Caco-2 (cell line): Measurements from ENCODE around the gene FHIP1A. TPM values are rescaled to one million over a fixed set of nuclear protein-coding genes. Genes with fewer than 3 reads are reported as not detected.

ENCODE experiments used
- BruUV-seq: library from RNA; stranded (reverse); fragments of 400-500 nt; replicated peaks from 2 replicates; lab custom pipeline; 2021; lab: Mats Ljungman, UMichigan
- CTCF ChIA-PET: fragments of 300-600 bp; sonication (Branson Sonifier 250); formaldehyde crosslinking; loops from one replicate; lab custom pipeline; 2022; ENCODE audit warnings: antibody characterized with exemption; lab: Charles Lee
- POLR2A ChIA-PET: fragments of 300-600 bp; sonication (Branson Sonifier 250); formaldehyde crosslinking; loops from one replicate; lab custom pipeline; 2022; ENCODE audit warnings: antibody characterized with exemption; lab: Charles Lee
- DNase-seq, 2 experiments: peaks; one replicate each; pipeline versions ENCODE4 v3.0.0 to v3.0.0-alpha.2; 2020 to 2022
- H3K27me3 ChIP-seq: replicated peaks from 2 replicates; pipeline ENCODE4 v1.6.0; 2011; ENCODE audit warnings: low read length; ENCODE audit not compliant: control insufficient read depth, insufficient read depth
- H3K36me3 ChIP-seq: 2 replicates; pipeline ENCODE4 v1.5.1; 2011; ENCODE audit warnings: low read length; ENCODE audit not compliant: control insufficient read depth, insufficient read depth
- H3K4me1 ChIP-seq: fragments of 250-450 bp; sonication (Bioruptor Pico); 2 replicates; pipeline ENCODE4 v1.5.1; 2020; ENCODE audit warnings: mild to moderate bottlenecking
- H3K4me3 ChIP-seq: 2 replicates; pipeline ENCODE4 v1.5.1; 2011; ENCODE audit warnings: low read depth, mild to moderate bottlenecking, control low read depth, low read length
- H3K9me3 ChIP-seq: fragments of 250-450 bp; sonication (Bioruptor Pico); 2 replicates; pipeline ENCODE4 v1.5.1; 2020; ENCODE audit warnings: mild to moderate bottlenecking, moderate library complexity
- H3K27ac Mint-ChIP-seq: one replicate; pipeline ENCODE4 v1.8.0; 2022; ENCODE audit warnings: mixed read lengths; ENCODE audit not compliant: unreplicated experiment
- H3K27me3 Mint-ChIP-seq: one replicate; pipeline ENCODE4 v1.8.0; 2022; ENCODE audit warnings: mixed read lengths; ENCODE audit not compliant: insufficient read depth, unreplicated experiment
- H3K36me3 Mint-ChIP-seq: one replicate; pipeline ENCODE4 v1.8.0; 2022; ENCODE audit warnings: mild to moderate bottlenecking, mixed read lengths; ENCODE audit not compliant: insufficient read depth, unreplicated experiment
- H3K4me1 Mint-ChIP-seq: one replicate; pipeline ENCODE4 v1.8.0; 2022; ENCODE audit warnings: low read depth, mixed read lengths; ENCODE audit not compliant: unreplicated experiment
- H3K4me3 Mint-ChIP-seq: one replicate; pipeline ENCODE4 v1.8.0; 2022; ENCODE audit warnings: mild to moderate bottlenecking, moderate library complexity, mixed read lengths; ENCODE audit not compliant: unreplicated experiment
- H3K9me3 Mint-ChIP-seq: one replicate; pipeline ENCODE4 v1.8.0; 2022; ENCODE audit warnings: mixed read lengths; ENCODE audit not compliant: unreplicated experiment
- CTCF ChIP-seq, 2 experiments: fragments of 200-600 bp in 1 of 2; IDR thresholded peaks; 1 replicate in 1 of 2; 2 replicates in 1 of 2; pipeline versions ENCODE4 v1.5.1 to v1.8.0; 2011 to 2022; ENCODE audit warnings: antibody characterized with exemption in 1 of 2, control low read depth in 1 of 2, inconsistent platforms in 1 of 2, low read depth in 1 of 2, low read length in 1 of 2, mild to moderate bottlenecking in 1 of 2, moderate library complexity in 1 of 2; ENCODE audit not compliant: insufficient read depth in 1 of 2, severe bottlenecking in 1 of 2, unreplicated experiment in 1 of 2
- intact Hi-C: fragments of 100-400 bp; cut with micrococcal nuclease; formaldehyde crosslinking; loops from one replicate; pipeline ENCODE4 v1.10.0; 2022; ENCODE audit not compliant: unreplicated experiment
- total RNA-seq: library from RNA; stranded (reverse); gene quantifications from 2 replicates; pipeline ENCODE4 v1.2.3, GENCODE V29; 2022

Gene FHIP1A
- total RNA-seq, 1 experiment from 2014 or later = 22.3 TPM

GRCh38 chr4:151417164-151417571 lies 8.2 kb downstream of the FHIP1A start:
- Mint-ChIP-seq H3K36me3 (no peaks in the 10 kb centered on the region), H3K9me3 (no peaks in the 10 kb centered on the region), H3K4me1 (peaks cover 21% of the 10 kb centered on the region), H3K4me3 (no peak overlapping the region), H3K27ac (peak overlapping the region; percentile 42), H3K27me3 (no peaks in the 10 kb centered on the region)
- POLR2A ChIA-PET = interaction anchor here (0.6 kb wide), 1 partner anchor 32 kb away, joined by 4 read pairs; no protein-coding TSS in a partner anchor
- no peak for TF ChIP-seq CTCF (IDR thresholded peaks at IDR 0.05; ENCODE audit: insufficient read depth in 1 of 2, low read depth in 1 of 2, low read length in 1 of 2, severe bottlenecking in 1 of 2, unreplicated experiment in 1 of 2)
- intact Hi-C loops = no loop called here
- DNase-seq = peak; percentile 25 to 56
- Histone ChIP-seq H3K4me1 (peaks cover 25% of the 10 kb centered on the region), H3K9me3 (no peaks in the 10 kb centered on the region), H3K36me3 (no peaks in the 10 kb centered on the region; the same call in 1 of the 2 replicates), H3K27me3 (no peaks in the 10 kb centered on the region), H3K4me3 (no peak overlapping the region)
- BruUV-seq = no TSS peak
- CTCF ChIA-PET = interaction anchor here (0.9 kb wide), 1 partner anchor 187 kb away, joined by 3 read pairs; no protein-coding TSS in a partner anchor

GRCh38 chr4:151417766-151418376 lies 8.9 kb downstream of the FHIP1A start:
- no peaks in the 10 kb centered on the region for H3K9me3 Mint-ChIP-seq
- H3K9me3 ChIP-seq = no peaks in the 10 kb centered on the region
- ChIA-PET CTCF (no interaction called here), POLR2A (interaction anchor here (0.9 kb wide), 1 partner anchor 92 kb away, joined by 3 read pairs; the partner anchor contains the start of gene SH3D19)
- H3K36me3 Mint-ChIP-seq = no peaks in the 10 kb centered on the region
- intact Hi-C loops = loop anchor here (2.0 kb wide), 1 partner anchor 45 kb away; no protein-coding TSS in a partner anchor
- H3K36me3 ChIP-seq = no peaks in the 10 kb centered on the region; the same call in 1 of the 2 replicates
- H3K4me3 ChIP-seq = no peak overlapping the region
- no peak for TF ChIP-seq CTCF (IDR thresholded peaks at IDR 0.05; ENCODE audit: insufficient read depth in 1 of 2, low read depth in 1 of 2, low read length in 1 of 2, severe bottlenecking in 1 of 2, unreplicated experiment in 1 of 2)
- H3K4me3 Mint-ChIP-seq = no peak overlapping the region
- H3K27me3 Mint-ChIP-seq = no peaks in the 10 kb centered on the region
- peaks cover 25% of the 10 kb centered on the region for H3K4me1 ChIP-seq
- BruUV-seq = no TSS peak
- peak overlapping the region; percentile 87 for H3K27ac Mint-ChIP-seq
- H3K27me3 ChIP-seq = no peaks in the 10 kb centered on the region
- DNase-seq = peak in 1 of 2 experiments; percentile 21
- peaks cover 21% of the 10 kb centered on the region for H3K4me1 Mint-ChIP-seq

GRCh38 chr4:151418385-151418784 lies 9.4 kb downstream of the FHIP1A start:
- Mint-ChIP-seq H3K9me3 (no peaks in the 10 kb centered on the region), H3K27me3 (no peaks in the 10 kb centered on the region), H3K36me3 (no peaks in the 10 kb centered on the region), H3K27ac (peak overlapping the region; percentile 87), H3K4me1 (peaks cover 21% of the 10 kb centered on the region), H3K4me3 (peak overlapping the region; percentile 6)
- ChIA-PET CTCF (no interaction called here), POLR2A (interaction anchor here (0.9 kb wide), 1 partner anchor 93 kb away, joined by 3 read pairs; the partner anchor contains the start of gene SH3D19)
- Histone ChIP-seq H3K9me3 (no peaks in the 10 kb centered on the region), H3K36me3 (no peaks in the 10 kb centered on the region; the same call in 1 of the 2 replicates), H3K27me3 (no peaks in the 10 kb centered on the region), H3K4me1 (peaks cover 25% of the 10 kb centered on the region), H3K4me3 (no peak overlapping the region)
- DNase-seq = peak; percentile 61 to 63
- intact Hi-C loops = loop anchor here (2.0 kb wide), 1 partner anchor 44 kb away; no protein-coding TSS in a partner anchor
- TF ChIP-seq CTCF (IDR thresholded peaks at IDR 0.05; ENCODE audit: insufficient read depth in 1 of 2, low read depth in 1 of 2, low read length in 1 of 2, severe bottlenecking in 1 of 2, unreplicated experiment in 1 of 2) = no peak
- no TSS peak for BruUV-seq
